Measurements from ENCODE around the gene TAF11L12.
"Not testable (repeated sequence)": the region's sequence is repeated elsewhere in the genome, so short reads cannot be mapped to it uniquely, and the experiment has no call there.

Gene TAF11L12

GRCh38 chr5:17610092-17610491 is at the start of gene TAF11L12:
TSS of gene TAF11L12 (plus strand) at chr5:17610392.
- not testable (repeated sequence) for DNase-seq (ENCODE audit: low read depth, low spot score)

GRCh38 chr5:17585658-17586057 is 24.5 kb upstream of the TAF11L12 start, which contains the start of gene TAF11L7:
TSS of gene TAF11L7 (minus strand) at chr5:17585758.
- DNase-seq (ENCODE audit: low read depth, low spot score), result not testable (repeated sequence)

- not testable (repeated sequence) for DNase-seq (ENCODE audit: low read depth, low spot score)
These were observed 19.3 kb upstream of the TAF11L12 start, which contains the start of gene TAF11L8 for GRCh38 chr5:17590860-17591259. TSS of gene TAF11L8 (minus strand) at chr5:17590960.

- DNase-seq (ENCODE audit: low read depth, low spot score), result not testable (repeated sequence)
These were observed 15.9 kb upstream of the TAF11L12 start, which contains the start of gene TAF11L9 for GRCh38 chr5:17594255-17594654. TSS of gene TAF11L9 (minus strand) at chr5:17594394.

- not testable (repeated sequence) for DNase-seq (ENCODE audit: low read depth, low spot score)
These were observed 12.5 kb upstream of the TAF11L12 start, which contains the start of gene TAF11L10 for GRCh38 chr5:17597728-17598127. TSS of gene TAF11L10 (minus strand) at chr5:17597828.

GRCh38 chr5:17603880-17604279 is 6.3 kb upstream of the TAF11L12 start, which contains the start of gene TAF11L11:
TSS of gene TAF11L11 (plus strand) at chr5:17604183.
- not testable (repeated sequence) for DNase-seq (ENCODE audit: low read depth, low spot score)

- no peak for DNase-seq (ENCODE audit: low read depth, low spot score)
These were observed 5.2 kb upstream of the TAF11L12 start for GRCh38 chr5:17604951-17605350.

- DNase-seq (ENCODE audit: low read depth, low spot score), result not testable (repeated sequence)
These were observed 2.7 kb upstream of the TAF11L12 start for GRCh38 chr5:17607461-17607860.

GRCh38 chr5:17614872-17615605 is 4.8 kb downstream of the TAF11L12 start:
- no peak for DNase-seq (ENCODE audit: low read depth, low spot score)

GRCh38 chr5:17619354-17619753 is 9.2 kb downstream of the TAF11L12 start:
- DNase-seq (ENCODE audit: low read depth, low spot score), result no peak

- DNase-seq (ENCODE audit: low read depth, low spot score), result no peak
These were observed 10.4 kb downstream of the TAF11L12 start for GRCh38 chr5:17620627-17621026.

- no peak for DNase-seq (ENCODE audit: low read depth, low spot score)
These were observed 15.5 kb downstream of the TAF11L12 start for GRCh38 chr5:17625686-17626085.

- not testable (repeated sequence) for DNase-seq (ENCODE audit: low read depth, low spot score)
These were observed 21.6 kb downstream of the TAF11L12 start, which contains the start of gene TAF11L13 for GRCh38 chr5:17631788-17632187. TSS of gene TAF11L13 (plus strand) at chr5:17632088.

GRCh38 chr5:17634160-17634559 is 24.0 kb downstream of the TAF11L12 start, which contains the start of gene TAF11L14:
TSS of gene TAF11L14 (plus strand) at chr5:17634460.
- no peak for DNase-seq (ENCODE audit: low read depth, low spot score)

GRCh38 chr5:17649232-17649631 is 39.0 kb downstream of the TAF11L12 start:
- DNase-seq (ENCODE audit: low read depth, low spot score), result not testable (repeated sequence)

GRCh38 chr5:17655201-17655759 is 45.1 kb downstream of the TAF11L12 start:
- DNase-seq (ENCODE audit: low read depth, low spot score), result not testable (repeated sequence)

- no peak for DNase-seq (ENCODE audit: low read depth, low spot score)
These were observed 45.7 kb downstream of the TAF11L12 start for GRCh38 chr5:17655921-17656320.
